HCT116 (cell line): ENCODE results near the gene ATRN. TPM values are rescaled to one million over a fixed set of nuclear protein-coding genes. Genes with fewer than 3 reads are reported as not detected.

Source experiments
- ATAC-seq: fragments of 200-7000 bp; cut with Tn5 transposase; 2 replicates; pipeline ENCODE4 v1.9.1; 2020; ENCODE audit warnings: mild to moderate bottlenecking, moderate library complexity
- BruUV-seq: library from RNA; stranded (reverse); fragments of 400-500 nt; replicated peaks from 2 replicates; lab custom pipeline; 2021; lab: Mats Ljungman, UMichigan
- CTCF ChIA-PET: fragments of 300-600 bp; sonication (Branson Sonifier 250); formaldehyde crosslinking; loops from one replicate; lab custom pipeline; 2021; ENCODE audit warnings: antibody characterized with exemption; lab: Charles Lee
- POLR2A ChIA-PET: fragments of 300-600, 350-600 bp; sonication (Branson Sonifier 250); formaldehyde crosslinking; loops from one replicate; lab custom pipeline; 2021; ENCODE audit warnings: antibody characterized with exemption; lab: Charles Lee
- RAD21 ChIA-PET, 2 experiments: fragments of 300-600 bp; sonication (Branson Sonifier 250); formaldehyde crosslinking; loops; one replicate each; lab custom pipeline; 2023; ENCODE audit warnings: low total read pairs in 2 of 2; ENCODE audit not compliant: uncharacterized antibody in 2 of 2, unreplicated experiment in 2 of 2, low non-redundant PET in 1 of 2; lab: Charles Lee
- DNase-seq: peaks from one replicate; pipeline ENCODE4 v3.0.0-alpha.2; 2010; ENCODE audit warnings: low read depth, low spot score
- H2AFZ ChIP-seq: fragments of 200-600 bp; shearing (Covaris generic), sonication (generic); 2 replicates; pipeline ENCODE4 v1.6.1; 2017; ENCODE audit warnings: low read depth, mixed run types, mixed read lengths, antibody characterized with exemption, low read length; ENCODE audit not compliant: poor library complexity, severe bottlenecking
- H3K27ac ChIP-seq: 2 replicates; pipeline ENCODE4 v1.5.1; 2012; ENCODE audit warnings: low read depth, low read length
- H3K27me3 ChIP-seq: fragments of 200-600 bp; sonication (generic); 2 replicates; pipeline ENCODE4 v1.6.1; 2016; ENCODE audit warnings: mixed run types, low read length, mixed read lengths; ENCODE audit not compliant: insufficient read depth
- H3K36me3 ChIP-seq, 2 experiments: fragments of 200-500 bp in 1 of 2; fragments of 200-600 bp in 1 of 2; sonication (Bioruptor generic) in 1 of 2; sonication (generic) in 1 of 2; 2 replicates each; pipeline versions ENCODE4 v1.5.1 to v1.6.1; 2014 to 2016; ENCODE audit warnings: low read length in 2 of 2, inconsistent platforms in 1 of 2, mixed read lengths in 1 of 2, mixed run types in 1 of 2; ENCODE audit not compliant: insufficient read depth in 2 of 2, control insufficient read depth in 1 of 2
- H3K4me1 ChIP-seq, 2 experiments: fragments of 200-600 bp in 1 of 2; sonication (generic) in 1 of 2; 2 replicates each; pipeline versions ENCODE4 v1.5.1 to v1.6.1; 2012 to 2017; ENCODE audit warnings: low read length in 2 of 2, inconsistent platforms in 1 of 2, mild to moderate bottlenecking in 1 of 2, mixed read lengths in 1 of 2, mixed run types in 1 of 2, moderate library complexity in 1 of 2; ENCODE audit not compliant: insufficient read depth in 2 of 2, control insufficient read depth in 1 of 2
- H3K4me2 ChIP-seq: fragments of 200-600 bp; sonication (generic); 2 replicates; pipeline ENCODE4 v1.6.1; 2017; ENCODE audit warnings: mixed run types, low read length, mixed read lengths
- H3K4me3 ChIP-seq, 2 experiments: fragments of 200-600 bp in 1 of 2; sonication (generic) in 1 of 2; replicated peaks in 1 of 2; 2 replicates each; pipeline ENCODE4 v1.5.1; 2011 to 2016; ENCODE audit warnings: low read length in 2 of 2, control low read depth in 1 of 2, low read depth in 1 of 2, mild to moderate bottlenecking in 1 of 2, mixed read lengths in 1 of 2, mixed run types in 1 of 2
- H3K79me2 ChIP-seq: fragments of 200-600 bp; sonication (generic); 2 replicates; pipeline ENCODE4 v1.6.1; 2017; ENCODE audit warnings: mild to moderate bottlenecking, mixed run types, low read length, moderate library complexity, mixed read lengths; ENCODE audit not compliant: insufficient read depth
- H3K9ac ChIP-seq: fragments of 200-600 bp; sonication (generic); 2 replicates; pipeline ENCODE4 v1.6.1; 2016; ENCODE audit warnings: low read length, mixed read lengths
- H3K9me2 ChIP-seq: fragments of 200-600 bp; sonication (generic), shearing (Covaris generic); 2 replicates; pipeline ENCODE4 v1.6.1; 2017; ENCODE audit warnings: mixed run types, mild to moderate bottlenecking, moderate library complexity; ENCODE audit not compliant: insufficient read depth
- H3K9me3 ChIP-seq, 2 experiments: fragments of 200-500 bp in 1 of 2; fragments of 200-600 bp in 1 of 2; sonication (Bioruptor generic) in 1 of 2; sonication (generic) in 1 of 2; 2 replicates each; pipeline ENCODE4 v1.6.1; 2014 to 2017; ENCODE audit warnings: low read length in 2 of 2, mixed read lengths in 2 of 2, inconsistent platforms in 1 of 2, low read depth in 1 of 2, mild to moderate bottlenecking in 1 of 2, mixed run types in 1 of 2, moderate library complexity in 1 of 2; ENCODE audit not compliant: control insufficient read depth in 1 of 2, insufficient read depth in 1 of 2
- H4K20me1 ChIP-seq: fragments of 200-600 bp; sonication (generic), shearing (Covaris generic); 2 replicates; pipeline ENCODE4 v1.6.1; 2017; ENCODE audit warnings: mixed run types, mild to moderate bottlenecking, moderate library complexity; ENCODE audit not compliant: insufficient read depth
- ELF1 ChIP-seq: IDR thresholded peaks from 2 replicates; pipeline ENCODE4 v1.6.1; 2012; ENCODE audit warnings: low read depth, borderline replicate concordance
- EZH2 ChIP-seq: fragments of 200-600 bp; sonication (generic); IDR thresholded peaks from 2 replicates; pipeline ENCODE4 v1.6.1; 2017; ENCODE audit warnings: antibody characterized with exemption, mixed run types
- POLR2A ChIP-seq: IDR thresholded peaks from 2 replicates; pipeline ENCODE4 v1.7.0; 2011; ENCODE audit warnings: borderline replicate concordance; ENCODE audit not compliant: insufficient read depth, insufficient read length; ENCODE audit errors: extremely low read depth
- POLR2AphosphoS5 ChIP-seq: IDR thresholded peaks from 2 replicates; pipeline ENCODE4 v1.6.1; 2011; ENCODE audit warnings: mild to moderate bottlenecking, low read depth, low read length, moderate library complexity
- SP1 ChIP-seq: IDR thresholded peaks from 2 replicates; pipeline ENCODE4 v1.6.1; 2012; ENCODE audit warnings: low read depth
- ZNF274 ChIP-seq: fragments of 200-500 bp; sonication (Bioruptor generic); IDR thresholded peaks from 2 replicates; pipeline ENCODE4 v1.6.1; 2014; ENCODE audit warnings: mild to moderate bottlenecking, low read depth, low read length, inconsistent platforms
- intact Hi-C: fragments of 100-400 bp; cut with micrococcal nuclease; formaldehyde crosslinking; loops from 2 replicates; pipeline ENCODE4 v1.10.0; 2022
- total RNA-seq: library from RNA; stranded (reverse); gene quantifications from one replicate; pipeline ENCODE4 v1.2.1, GENCODE V29; 2021; ENCODE audit not compliant: unreplicated experiment
- TF ChIP-seq, protein P1 (sequence below): IDR thresholded peaks from 2 replicates; pipeline ENCODE4 v1.6.1; 2012; ENCODE audit warnings: low read depth
- TF ChIP-seq, protein P2 (sequence below), 3 experiments: fragments of 200-600 bp in 1 of 3; sonication (generic) in 1 of 3; IDR thresholded peaks in 2 of 3; conservative IDR thresholded peaks in 1 of 3; 2 replicates each; pipeline ENCODE4 v1.5.1; 2012 to 2017; ENCODE audit warnings: low read depth in 2 of 3, low read length in 2 of 3, antibody characterized with exemption in 1 of 3, borderline replicate concordance in 1 of 3, control low read depth in 1 of 3, mild to moderate bottlenecking in 1 of 3, mixed read lengths in 1 of 3, mixed run types in 1 of 3, moderate library complexity in 1 of 3; ENCODE audit not compliant: insufficient read depth in 1 of 3
- TF ChIP-seq, protein P3 (sequence below): IDR thresholded peaks from 2 replicates; pipeline ENCODE4 v1.6.1; 2012
- TF ChIP-seq, protein P4 (sequence below): IDR thresholded peaks from 2 replicates; pipeline ENCODE4 v1.6.1; 2011; ENCODE audit warnings: mild to moderate bottlenecking, low read length, moderate library complexity; ENCODE audit not compliant: insufficient replicate concordance; ENCODE audit errors: extremely low read depth

The ATRN gene
- total RNA-seq, 1 experiment from 2014 or later = 24.4 TPM

DNA sequence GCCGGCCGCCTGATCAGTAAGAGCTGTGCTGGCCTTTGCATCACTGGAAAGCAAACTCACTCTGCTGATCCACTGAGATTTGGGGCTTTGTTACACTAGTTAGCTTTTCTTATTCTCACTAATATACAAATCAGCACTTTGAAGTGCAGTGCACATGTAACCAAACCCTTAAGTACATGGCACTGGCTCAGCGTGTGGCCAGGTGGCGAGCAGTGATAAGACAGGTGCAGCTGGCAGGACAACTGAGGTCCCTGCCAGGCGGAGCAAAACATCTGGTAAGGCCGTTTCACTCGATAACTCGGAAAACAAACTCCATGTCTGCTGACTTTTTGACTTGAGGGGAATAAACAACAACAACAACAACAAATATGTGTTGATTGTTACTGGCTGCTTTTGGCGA is 181.4 kb downstream of the ATRN start:
- Histone ChIP-seq H3K79me2 (no peaks in the 10 kb centered on the region), H3K4me2 (no peak overlapping the region), H3K27me3 (no peaks in the 10 kb centered on the region), H4K20me1 (no peaks in the 10 kb centered on the region), H3K4me3 (no peak overlapping the region), H3K9ac (no peak overlapping the region), H2AFZ (no peak overlapping the region), H3K27ac (no peak overlapping the region), H3K9me2 (no peaks in the 10 kb centered on the region), H3K36me3 (no peaks in the 10 kb centered on the region), H3K4me1 (no peaks in the 10 kb centered on the region), H3K9me3 (no peaks in the 10 kb centered on the region)
- POLR2A ChIA-PET = no interaction called here
- BruUV-seq = no TSS peak
- no peak for ATAC-seq
- intact Hi-C loops = no loop called here
- CTCF ChIA-PET = no interaction called here
- DNase-seq = no peak
- TF ChIP-seq POLR2A (no peak), ZNF274 (no peak), ELF1 (no peak), EZH2 (no peak), POLR2AphosphoS5 (no peak), SP1 (no peak)
- TF ChIP-seq, protein P1, sequence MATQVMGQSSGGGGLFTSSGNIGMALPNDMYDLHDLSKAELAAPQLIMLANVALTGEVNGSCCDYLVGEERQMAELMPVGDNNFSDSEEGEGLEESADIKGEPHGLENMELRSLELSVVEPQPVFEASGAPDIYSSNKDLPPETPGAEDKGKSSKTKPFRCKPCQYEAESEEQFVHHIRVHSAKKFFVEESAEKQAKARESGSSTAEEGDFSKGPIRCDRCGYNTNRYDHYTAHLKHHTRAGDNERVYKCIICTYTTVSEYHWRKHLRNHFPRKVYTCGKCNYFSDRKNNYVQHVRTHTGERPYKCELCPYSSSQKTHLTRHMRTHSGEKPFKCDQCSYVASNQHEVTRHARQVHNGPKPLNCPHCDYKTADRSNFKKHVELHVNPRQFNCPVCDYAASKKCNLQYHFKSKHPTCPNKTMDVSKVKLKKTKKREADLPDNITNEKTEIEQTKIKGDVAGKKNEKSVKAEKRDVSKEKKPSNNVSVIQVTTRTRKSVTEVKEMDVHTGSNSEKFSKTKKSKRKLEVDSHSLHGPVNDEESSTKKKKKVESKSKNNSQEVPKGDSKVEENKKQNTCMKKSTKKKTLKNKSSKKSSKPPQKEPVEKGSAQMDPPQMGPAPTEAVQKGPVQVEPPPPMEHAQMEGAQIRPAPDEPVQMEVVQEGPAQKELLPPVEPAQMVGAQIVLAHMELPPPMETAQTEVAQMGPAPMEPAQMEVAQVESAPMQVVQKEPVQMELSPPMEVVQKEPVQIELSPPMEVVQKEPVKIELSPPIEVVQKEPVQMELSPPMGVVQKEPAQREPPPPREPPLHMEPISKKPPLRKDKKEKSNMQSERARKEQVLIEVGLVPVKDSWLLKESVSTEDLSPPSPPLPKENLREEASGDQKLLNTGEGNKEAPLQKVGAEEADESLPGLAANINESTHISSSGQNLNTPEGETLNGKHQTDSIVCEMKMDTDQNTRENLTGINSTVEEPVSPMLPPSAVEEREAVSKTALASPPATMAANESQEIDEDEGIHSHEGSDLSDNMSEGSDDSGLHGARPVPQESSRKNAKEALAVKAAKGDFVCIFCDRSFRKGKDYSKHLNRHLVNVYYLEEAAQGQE = no peak
- TF ChIP-seq, protein P2, sequence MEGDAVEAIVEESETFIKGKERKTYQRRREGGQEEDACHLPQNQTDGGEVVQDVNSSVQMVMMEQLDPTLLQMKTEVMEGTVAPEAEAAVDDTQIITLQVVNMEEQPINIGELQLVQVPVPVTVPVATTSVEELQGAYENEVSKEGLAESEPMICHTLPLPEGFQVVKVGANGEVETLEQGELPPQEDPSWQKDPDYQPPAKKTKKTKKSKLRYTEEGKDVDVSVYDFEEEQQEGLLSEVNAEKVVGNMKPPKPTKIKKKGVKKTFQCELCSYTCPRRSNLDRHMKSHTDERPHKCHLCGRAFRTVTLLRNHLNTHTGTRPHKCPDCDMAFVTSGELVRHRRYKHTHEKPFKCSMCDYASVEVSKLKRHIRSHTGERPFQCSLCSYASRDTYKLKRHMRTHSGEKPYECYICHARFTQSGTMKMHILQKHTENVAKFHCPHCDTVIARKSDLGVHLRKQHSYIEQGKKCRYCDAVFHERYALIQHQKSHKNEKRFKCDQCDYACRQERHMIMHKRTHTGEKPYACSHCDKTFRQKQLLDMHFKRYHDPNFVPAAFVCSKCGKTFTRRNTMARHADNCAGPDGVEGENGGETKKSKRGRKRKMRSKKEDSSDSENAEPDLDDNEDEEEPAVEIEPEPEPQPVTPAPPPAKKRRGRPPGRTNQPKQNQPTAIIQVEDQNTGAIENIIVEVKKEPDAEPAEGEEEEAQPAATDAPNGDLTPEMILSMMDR (IDR thresholded peaks at IDR 0.05 in 2 of 3, conservative IDR thresholded peaks at IDR 0.05 in 1 of 3; ENCODE audit: borderline replicate concordance in 1 of 3, insufficient read depth in 1 of 3, low read depth in 2 of 3, low read length in 2 of 3) = no peak
- TF ChIP-seq, protein P3, sequence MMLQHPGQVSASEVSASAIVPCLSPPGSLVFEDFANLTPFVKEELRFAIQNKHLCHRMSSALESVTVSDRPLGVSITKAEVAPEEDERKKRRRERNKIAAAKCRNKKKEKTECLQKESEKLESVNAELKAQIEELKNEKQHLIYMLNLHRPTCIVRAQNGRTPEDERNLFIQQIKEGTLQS = no peak
- TF ChIP-seq, protein P4, sequence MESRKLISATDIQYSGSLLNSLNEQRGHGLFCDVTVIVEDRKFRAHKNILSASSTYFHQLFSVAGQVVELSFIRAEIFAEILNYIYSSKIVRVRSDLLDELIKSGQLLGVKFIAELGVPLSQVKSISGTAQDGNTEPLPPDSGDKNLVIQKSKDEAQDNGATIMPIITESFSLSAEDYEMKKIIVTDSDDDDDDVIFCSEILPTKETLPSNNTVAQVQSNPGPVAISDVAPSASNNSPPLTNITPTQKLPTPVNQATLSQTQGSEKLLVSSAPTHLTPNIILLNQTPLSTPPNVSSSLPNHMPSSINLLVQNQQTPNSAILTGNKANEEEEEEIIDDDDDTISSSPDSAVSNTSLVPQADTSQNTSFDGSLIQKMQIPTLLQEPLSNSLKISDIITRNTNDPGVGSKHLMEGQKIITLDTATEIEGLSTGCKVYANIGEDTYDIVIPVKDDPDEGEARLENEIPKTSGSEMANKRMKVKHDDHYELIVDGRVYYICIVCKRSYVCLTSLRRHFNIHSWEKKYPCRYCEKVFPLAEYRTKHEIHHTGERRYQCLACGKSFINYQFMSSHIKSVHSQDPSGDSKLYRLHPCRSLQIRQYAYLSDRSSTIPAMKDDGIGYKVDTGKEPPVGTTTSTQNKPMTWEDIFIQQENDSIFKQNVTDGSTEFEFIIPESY = no peak
- RAD21 ChIA-PET = no interaction called here
